OCI-LY1 (cell line): ENCODE results near the gene DZANK1.

ENCODE experiments used
- EZH2 ChIP-seq: fragments of 200-600 bp; sonication (generic), shearing (Covaris generic); IDR thresholded peaks from 2 replicates; pipeline ENCODE4 v1.8.0; 2017; ENCODE audit warnings: borderline replicate concordance, mixed run types, mild to moderate bottlenecking, antibody characterized with exemption, low read length, moderate library complexity, mixed read lengths
- TF ChIP-seq, protein P1 (sequence below): fragments of 200-600 bp; sonication (generic), shearing (Covaris generic); IDR thresholded peaks from 2 replicates; pipeline ENCODE4 v1.5.1; 2017; ENCODE audit warnings: mild to moderate bottlenecking, antibody characterized with exemption, low read length, moderate library complexity, mixed read lengths

DNA sequence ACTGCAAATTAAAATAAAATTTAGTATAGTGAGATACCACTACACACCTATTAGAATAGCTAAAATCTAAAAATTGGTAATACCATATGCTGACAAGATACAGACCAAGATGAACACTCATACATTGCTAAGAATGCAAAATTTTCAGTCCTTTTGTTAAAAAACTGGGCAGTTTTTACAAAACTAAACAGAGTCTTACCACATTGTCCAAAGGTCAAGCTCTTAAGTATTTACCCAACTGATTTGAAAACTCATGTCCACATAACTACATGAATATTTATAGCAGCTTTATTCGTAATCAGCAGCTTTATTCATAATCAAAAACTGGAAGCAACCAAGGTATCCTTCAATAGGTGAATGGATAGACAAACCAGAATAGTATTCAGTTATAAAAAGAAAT lies 10.4 kb upstream of the DZANK1 start:
- TF ChIP-seq EZH2 = no peak
- TF ChIP-seq, protein P1, sequence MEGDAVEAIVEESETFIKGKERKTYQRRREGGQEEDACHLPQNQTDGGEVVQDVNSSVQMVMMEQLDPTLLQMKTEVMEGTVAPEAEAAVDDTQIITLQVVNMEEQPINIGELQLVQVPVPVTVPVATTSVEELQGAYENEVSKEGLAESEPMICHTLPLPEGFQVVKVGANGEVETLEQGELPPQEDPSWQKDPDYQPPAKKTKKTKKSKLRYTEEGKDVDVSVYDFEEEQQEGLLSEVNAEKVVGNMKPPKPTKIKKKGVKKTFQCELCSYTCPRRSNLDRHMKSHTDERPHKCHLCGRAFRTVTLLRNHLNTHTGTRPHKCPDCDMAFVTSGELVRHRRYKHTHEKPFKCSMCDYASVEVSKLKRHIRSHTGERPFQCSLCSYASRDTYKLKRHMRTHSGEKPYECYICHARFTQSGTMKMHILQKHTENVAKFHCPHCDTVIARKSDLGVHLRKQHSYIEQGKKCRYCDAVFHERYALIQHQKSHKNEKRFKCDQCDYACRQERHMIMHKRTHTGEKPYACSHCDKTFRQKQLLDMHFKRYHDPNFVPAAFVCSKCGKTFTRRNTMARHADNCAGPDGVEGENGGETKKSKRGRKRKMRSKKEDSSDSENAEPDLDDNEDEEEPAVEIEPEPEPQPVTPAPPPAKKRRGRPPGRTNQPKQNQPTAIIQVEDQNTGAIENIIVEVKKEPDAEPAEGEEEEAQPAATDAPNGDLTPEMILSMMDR = no peak
